Kidney tubule cell (primary cell): Measurements from ENCODE around the gene EFCAB8.
"Not testable (repeated sequence)": the region's sequence is repeated elsewhere in the genome, so short reads cannot be mapped to it uniquely, and the experiment has no call there.

ENCODE experiments used
- DNase-seq: peaks from one replicate; pipeline ENCODE4 v3.0.0-alpha.2; 2018; ENCODE audit warnings: low spot score

Gene EFCAB8

DNA sequence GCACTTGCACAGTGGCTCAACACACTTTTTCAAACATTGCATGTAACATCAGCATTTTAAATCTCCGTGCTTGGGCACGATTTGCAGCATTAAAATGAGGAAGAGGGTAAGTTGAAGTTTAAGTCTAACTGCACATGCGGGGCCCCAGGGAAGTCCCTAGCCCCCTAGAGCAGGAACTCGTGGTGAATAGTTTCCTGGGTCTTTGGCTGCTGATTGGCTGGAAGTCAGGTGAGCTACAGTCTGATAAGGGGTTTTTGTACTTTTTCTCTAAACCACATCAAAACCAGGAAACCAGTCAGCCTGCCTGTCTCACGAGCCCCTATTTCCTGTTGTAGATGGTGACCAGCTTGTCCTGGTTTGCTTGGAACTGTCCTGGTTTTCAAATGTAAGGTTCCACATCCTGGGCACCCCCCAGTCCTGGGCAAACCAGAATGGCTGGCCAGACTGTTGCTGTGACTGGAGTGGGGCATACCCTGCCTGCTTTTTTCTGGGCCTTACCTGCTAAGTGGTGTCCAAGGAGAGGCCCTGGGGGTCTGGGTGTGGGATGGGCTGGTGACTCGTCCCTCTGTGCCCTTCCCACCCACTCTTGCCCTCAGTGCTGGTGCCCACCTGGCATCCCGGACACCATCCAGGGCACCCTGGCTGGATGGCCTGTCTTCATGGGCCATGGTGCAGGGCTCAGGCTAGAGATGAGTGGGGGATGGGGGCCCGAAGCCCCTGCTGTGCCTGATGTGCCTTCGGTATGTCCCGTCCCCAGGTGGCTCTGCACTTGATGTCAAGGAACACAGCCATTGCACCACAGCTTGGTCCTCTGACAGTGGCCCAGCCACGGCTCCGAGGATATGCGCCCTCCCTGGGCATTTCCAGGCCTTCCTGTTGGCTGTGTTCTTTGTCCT, 113.7 kb downstream of the EFCAB8 start:
- DNase-seq: no peak

DNA sequence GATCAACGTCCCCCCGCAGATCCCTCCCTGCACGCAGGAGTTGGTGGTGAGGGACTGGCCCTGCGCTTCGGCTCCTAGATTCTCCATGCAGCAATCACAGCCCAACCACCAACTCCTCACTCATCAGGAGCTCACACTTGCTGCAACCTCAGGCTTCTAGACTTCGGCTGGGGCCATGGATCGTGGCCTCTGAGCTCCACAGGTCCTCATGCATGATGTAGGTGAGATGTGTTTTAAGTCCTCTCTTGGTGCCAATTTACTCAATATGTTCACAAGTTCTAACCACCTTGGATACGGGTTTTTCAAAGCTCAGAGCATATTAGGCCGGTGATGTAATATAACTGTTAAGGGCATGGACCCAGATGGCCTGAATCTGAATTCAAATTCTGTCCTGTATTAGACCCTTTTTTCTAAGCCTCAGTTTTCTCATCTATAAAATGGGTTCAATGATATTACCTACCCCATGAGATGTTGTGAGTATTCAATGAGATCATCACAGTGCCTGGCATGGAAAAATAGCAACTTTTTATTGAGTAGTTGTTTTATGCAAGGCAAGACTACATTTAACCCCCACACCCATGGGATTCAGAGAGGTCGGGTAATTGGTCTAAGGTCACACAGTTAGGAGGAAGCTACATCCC, 114.5 kb downstream of the EFCAB8 start:
- no peak for DNase-seq

DNA sequence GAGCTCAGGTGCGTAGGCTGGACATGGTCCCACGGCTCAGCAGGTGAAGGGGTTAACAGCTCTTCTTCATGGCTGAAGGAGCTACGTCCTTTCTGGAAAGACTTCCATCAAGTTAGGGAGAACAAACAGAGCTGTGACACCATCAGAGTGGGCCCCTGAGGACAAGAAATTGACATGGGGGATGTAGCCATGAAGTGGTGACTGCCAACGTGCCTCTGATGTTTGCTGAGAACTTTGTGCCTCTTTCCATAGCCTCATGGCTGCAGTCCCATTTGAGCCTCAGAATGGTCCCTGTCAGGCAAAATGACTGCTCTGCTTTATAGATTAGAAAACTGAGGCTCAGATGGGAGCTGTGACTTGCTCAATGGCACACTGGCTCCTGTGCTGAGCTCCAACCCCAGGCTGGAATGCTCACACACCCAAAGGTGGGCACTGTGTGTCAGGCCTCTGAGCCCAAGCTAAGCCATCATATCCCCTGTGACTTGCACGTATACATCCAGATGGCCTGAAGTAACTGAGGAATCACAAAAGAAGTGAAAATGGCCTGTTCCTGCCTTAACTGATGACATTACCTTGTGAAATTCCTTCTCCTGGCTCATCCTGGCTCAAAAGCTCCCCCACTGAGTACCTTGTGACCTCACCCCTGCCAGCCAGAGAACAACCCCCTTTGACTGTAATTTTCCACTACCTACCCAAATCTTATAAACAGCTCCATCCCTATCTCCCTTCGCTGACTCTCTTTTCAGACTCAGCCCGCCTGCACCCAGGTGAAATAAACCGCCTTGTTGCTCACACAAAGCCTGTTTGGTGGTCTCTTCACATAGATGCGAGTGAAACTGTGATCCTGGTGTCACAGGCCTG, 115.7 kb downstream of the EFCAB8 start:
- not testable (repeated sequence) for DNase-seq

DNA sequence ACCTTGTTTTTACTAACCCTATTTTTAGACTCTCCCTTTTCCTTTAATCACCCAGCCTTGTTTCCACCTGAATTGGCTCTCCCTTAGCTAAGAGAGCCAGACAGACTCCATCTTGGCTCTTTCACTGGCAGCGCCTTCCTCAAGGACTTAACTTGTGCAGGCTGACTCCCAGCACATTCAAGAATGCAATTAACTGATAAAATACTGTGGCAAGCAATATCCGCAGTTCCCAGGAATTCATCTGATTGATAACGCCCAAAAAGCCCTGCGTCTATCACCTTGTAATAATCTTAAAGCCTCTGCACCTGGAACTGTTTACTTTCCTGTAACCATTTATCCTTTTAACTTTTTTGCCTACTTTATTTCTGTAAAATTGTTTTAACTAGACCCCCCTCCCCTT, 116.4 kb downstream of the EFCAB8 start:
- not testable (repeated sequence) for DNase-seq

DNA sequence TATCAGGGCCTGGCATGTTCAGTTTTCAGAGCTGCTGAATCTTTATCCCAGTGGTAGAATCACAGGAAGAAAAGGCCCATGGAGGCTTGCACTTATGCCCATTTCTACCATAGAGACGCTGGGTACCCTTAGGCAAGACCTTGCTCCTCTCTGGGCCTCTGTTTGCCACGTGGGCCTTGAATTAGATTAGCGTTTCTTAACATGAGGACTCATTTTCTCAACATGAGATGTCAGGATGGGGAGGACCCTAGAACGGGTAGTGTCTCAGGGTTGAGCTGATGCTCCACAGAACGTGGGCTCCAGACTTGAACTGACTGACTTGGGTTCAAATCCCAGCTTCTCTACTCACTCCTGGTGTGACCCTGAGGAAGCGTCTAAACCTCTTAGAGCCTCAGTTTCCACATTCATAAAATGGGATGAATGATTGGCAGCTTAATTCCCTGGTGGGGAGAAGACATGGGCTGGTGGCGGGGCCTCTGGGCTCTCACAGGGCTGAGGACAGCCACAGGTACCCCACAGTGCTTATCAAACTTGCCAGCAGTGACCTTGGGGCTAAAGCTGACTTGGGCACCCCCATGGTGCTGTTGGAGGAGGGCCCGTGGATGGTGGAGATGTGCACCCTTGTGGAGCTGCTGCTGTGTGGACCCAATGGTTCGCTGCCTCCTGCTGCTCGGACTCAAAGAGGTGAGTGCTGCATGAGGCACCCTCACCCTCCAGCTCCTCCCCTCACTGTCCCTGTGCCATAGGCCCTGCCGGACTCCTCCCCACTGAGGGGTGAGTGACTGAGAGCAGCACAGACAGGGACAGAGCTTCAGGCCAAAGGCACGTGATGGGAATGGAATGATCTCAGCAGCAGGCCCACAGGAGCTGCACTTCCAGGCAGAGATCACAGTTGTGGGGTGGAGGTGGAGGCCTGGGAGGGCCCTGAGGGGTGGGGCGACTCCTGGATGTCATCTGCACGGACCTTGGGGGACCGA, 117.3 kb downstream of the EFCAB8 start:
- no peak for DNase-seq

DNA sequence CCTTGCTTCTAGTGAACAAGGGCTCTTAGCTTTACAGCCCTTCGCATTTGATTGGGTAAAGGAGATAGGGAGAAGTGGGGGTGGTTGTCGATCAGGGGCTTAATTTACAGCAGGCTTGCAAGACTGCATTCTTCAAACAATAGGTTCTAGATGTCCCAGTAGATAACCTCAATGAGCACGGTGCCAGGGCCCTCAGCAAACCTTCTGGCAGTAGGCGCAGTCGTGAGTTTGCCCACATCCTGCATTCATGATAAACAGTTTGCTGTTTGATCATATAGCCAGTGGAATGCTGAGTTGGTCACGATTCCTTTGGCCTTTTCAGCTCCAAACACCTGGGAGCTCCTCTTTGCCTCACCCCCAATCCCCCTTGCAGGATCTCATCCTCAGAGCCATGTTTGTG, 118.0 kb downstream of the EFCAB8 start:
- no peak for DNase-seq

DNA sequence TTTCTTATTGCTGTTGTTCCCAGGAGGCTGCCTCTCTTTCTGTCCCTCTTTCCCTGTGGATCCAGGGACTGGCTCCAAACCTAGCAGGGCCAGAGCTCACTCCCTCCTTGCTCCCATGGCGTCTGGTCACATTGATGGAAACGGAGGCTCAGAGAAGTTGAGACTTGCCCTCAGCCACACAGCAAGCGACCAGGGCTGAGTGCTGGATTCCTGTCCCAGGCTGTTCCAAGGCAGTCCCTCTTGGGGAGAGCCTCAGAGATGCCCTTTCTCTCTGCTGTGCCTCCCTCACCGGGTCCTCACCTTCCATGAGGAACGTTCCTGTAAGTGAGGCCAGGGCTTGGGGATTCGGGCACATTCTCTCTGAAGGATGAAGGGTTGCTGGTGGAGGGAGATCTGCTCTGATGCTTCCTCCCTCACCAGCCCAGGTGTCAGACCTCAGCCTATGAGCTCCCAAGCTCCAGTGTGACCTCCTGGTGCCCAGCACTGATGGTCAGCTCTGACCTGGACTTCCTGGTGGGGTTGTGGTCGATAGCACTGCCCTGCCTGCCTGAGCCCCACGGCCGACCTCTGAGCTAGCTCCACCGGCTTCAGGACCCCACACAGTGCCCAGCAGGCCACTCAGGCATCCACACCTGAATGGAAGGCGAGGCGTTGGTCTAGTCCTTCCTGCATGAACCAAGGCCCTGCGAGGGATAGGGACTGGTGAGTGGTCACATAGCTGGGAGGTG, 118.7 kb downstream of the EFCAB8 start:
- DNase-seq: no peak

DNA sequence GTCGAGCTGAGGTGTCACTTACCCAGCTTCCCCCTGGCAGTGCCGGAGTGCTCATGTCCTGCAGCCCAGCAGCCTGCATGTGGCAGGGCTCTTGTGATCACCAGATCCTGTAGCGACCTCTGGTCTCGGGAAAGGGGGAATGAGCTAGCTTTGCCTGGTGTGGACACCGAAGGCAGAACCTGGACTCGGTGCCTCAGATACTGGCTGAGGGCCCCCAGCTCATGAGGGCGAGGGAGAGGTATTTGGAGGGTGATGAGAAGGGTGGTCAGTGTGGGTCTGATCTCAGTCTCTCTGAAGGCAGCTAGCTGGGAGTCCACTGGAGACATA, 119.2 kb downstream of the EFCAB8 start:
- no peak for DNase-seq

DNA sequence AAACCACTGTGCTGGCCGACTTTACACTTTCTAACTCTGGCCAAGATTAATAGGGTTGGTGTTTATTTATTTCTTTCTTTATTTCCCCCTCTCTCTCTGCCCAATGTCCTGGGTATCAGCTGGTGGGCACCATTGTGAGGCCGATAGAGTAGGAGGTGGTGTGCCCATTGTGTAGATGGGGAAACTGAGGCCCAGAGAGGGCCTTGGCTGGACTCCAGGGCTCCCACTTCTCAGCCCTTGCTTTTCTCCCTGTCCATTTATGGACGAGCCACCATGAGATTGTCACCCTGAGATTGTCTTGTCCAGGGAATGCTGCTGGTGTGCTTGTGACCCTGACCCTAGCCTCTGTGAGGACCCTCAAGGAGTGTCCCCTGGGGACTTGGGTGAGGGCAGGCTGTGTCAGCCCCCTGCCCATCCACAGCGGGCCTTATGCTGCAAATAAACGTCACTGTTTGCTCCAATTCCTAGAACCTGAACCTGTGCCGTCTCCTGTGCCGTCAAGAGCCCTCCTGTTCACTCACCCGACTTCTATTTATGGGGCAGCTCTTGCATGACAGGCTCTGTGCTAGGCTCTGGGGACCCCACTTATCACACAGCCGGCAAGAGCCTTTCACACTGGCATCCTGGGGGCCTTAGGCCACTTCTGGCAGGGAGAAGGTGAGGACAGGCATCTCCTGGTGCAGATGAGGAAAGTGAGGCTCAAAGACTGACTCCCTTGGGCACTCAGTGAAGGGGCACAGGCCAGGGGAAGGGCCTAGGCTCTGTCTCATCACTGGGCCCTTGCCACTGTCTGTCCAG, 120.7 kb downstream of the EFCAB8 start:
- DNase-seq: no peak

DNA sequence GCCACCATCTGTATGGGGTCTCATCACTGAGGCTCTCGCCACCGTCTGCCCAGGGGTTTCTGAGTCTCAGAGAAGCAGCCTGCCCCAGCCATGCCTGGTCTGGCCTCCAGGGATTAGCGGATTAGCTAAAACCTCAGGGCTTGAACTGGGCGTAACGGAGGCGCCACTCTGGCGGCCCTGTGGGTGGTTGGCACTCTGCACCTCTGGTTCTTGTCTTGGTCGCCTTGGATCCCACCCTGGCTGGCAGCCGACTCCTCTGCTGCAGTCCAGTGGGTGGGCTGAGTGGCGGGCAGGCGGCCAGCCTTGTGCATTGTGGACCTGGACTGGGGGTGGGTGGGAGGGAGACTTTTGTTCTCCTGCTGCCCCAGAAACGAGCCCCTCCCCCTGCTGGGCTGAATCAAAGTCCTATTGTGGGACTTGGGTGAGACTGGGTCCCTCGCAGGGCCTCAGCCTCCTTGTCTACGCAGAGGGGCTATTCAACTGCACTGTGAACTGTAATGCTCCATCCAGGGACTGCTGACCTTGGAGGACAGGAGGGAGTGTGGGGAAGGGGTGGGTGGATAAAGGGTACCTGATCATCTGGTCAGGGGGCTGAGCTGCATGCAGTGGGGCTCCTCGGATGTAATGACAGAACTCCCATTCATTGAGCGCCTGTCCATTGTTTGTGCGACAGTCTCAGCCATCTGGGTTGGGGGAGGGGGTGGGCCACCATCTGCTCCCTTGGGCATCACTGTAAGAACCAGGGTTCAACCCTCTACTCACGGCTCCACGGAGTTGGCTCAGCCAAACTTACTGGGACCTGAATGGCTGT, 121.6 kb downstream of the EFCAB8 start:
- no peak for DNase-seq

DNA sequence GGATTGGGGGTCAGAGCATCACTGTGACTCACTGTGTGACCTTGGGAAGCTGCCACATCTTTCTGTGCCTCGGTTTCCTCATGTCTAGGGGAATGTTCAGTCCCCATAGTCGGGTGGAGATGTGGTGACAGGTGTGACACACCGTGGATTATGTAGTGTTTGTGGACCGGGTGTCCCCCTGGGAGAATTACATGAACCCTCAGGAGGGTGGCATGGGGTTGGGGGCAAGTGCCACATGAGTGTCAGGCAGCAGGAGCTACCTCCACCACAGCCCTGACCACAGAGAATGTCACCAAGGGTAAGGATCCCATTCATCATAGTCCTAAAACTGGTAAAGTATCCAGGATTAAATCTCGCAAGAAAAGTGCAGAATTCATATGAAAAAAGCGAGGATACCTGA, 122.3 kb downstream of the EFCAB8 start:
- no peak for DNase-seq

DNA sequence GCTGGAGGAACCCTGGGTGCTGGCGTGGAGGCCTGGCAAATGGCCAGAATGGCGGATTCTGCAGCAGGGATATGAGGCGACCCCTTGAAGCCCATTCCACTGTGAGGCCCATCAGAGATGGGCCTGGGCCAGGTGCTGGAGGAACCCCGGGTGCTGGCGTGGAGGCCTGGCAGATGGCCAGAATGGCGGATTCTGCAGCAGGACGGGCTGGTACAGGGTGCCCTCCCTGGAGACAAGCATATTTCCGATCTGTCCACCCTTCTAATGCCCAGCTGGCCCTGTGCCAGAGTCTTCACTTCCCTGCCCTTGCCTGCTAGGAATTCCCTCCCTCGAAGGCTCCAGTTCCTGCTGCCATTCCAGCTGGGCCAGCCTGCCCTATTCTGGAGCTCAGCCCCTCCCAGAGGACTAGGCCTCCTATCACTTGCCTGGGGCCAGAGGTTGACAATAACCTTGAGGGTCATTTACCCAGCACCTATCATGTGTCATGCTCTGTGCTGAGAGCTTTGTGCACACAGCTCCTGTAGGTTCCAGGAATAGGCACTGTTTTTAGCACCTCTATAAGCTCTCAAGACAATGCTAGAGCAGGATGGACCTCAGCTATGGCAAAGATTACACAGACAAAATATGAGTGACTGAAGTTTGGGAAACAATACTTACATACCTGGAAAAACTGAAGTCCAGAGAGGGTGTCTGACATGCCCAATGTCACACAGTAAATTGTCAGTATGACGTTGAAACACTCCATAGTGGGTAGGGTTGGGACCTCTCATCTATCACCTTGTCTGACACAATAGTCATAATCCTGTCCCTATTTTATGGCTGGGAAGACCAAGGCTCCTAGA, 124.1 kb downstream of the EFCAB8 start:
- peak; percentile 41 for DNase-seq

DNA sequence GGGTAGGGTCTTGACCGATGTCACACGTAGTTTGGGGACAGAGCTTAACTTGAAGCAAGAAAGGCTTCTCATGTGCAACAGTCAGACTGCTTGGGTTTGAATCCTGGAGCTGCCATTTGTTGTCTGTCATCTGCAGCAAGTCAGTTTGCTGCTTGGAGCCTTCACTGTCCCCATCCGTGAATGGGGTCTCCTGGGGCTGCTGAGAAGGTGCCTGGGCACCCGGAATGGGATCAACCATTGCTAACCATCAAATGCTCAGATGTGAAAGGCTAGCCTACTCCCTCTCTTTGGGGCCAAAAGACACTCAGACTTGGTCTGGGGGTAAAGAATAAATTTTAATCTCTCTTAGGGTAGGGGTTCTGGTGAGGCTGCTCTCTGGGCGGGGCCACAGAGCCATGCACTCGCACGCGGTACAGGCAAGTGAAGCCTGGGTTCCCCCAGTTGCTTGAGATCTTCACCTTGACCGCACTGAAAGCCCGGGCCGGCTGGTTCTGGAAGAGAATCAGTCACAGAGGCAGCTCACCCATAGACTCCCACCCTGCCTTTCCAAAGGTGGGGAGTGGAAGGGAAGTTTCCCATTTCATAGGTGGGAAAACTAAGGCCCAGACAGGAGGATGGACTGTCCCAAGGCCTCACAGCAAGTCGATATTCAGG, 124.9 kb downstream of the EFCAB8 start:
- no peak for DNase-seq

DNA sequence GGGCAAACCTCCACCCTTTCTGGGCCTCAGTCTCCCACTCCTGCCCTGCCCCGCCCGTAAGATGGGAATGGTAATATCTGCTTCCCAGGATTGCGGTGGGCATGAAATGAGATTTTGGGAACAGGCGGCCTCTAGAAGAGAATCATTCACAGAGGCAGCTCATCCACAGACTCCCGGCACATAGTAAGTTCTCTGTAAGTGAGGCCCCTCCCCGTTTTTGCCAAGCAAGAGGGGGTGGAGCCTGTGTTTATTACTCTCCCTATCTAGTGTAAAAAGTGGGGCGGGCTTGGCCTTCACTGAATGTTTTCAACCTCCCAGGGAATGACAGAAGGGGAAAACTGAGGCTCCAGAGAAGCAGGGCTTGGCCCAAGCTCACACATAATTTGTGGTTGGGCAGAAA, 125.5 kb downstream of the EFCAB8 start:
- no peak for DNase-seq

DNA sequence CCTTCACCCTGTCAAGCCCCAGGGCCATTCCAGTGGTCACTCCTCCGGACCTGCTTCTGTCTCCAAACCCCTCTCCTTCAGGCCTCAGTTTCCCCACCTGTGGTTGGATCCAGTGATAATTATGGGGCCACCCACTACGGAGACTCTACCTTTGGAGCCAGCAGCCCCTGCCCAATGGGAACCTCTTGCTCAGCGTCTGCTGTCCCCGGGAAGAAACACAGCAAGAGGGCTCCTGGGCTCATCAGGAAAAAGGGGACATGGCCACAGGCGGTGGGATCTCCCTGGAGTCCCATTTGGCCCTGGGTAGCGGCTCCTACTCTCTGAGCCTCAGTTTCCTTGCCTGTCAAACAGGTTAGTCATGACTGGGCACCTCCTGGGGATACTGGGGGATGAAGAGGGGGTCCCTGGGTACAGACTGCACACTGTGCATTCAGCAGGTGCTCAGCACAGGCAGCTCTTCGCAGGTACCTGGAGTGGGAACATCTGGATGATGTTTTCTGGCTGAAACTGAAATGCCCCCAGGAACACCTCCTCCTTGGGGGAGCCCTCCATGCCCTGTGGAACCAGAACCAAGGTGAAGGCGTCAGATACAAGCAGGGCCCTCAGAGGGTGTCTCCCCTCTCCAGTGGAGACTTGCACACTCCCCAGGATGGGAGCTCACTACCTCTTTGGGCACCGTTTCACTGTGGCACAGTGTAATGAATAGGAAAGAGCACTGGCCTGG, 126.1 kb downstream of the EFCAB8 start:
- DNase-seq: no peak

DNA sequence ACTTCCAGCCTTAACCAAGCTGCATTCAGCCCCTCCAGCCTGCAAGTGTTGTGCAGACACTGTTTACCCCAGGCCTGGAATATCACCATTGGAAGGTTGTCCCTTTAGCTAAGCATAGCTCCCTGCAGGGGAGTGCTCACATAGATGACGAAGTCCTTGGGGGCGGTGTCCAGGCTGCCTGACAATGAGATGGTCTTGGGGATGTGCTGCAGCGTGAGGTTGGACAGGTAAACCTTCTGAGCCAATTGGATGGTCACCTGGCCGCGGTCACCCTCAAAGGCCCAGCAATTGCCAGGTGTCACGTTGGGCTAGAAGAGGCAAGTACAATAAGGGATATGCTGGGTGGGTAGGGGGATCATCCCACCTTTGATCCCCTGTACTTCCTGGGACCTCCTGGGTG, 126.9 kb downstream of the EFCAB8 start:
- no peak for DNase-seq
